GM19452 (cell line): ENCODE measurements around the gene UBQLN1.
"Not testable (repeated sequence)": the region's sequence is repeated elsewhere in the genome, so short reads cannot be mapped to it uniquely, and the experiment has no call there.

Experiments
- ATAC-seq: cut with Tn5 transposase; IDR thresholded peaks from one replicate; pipeline ENCODE4 v1.9.1; 2021; ENCODE audit not compliant: unreplicated experiment

The UBQLN1 gene

DNA sequence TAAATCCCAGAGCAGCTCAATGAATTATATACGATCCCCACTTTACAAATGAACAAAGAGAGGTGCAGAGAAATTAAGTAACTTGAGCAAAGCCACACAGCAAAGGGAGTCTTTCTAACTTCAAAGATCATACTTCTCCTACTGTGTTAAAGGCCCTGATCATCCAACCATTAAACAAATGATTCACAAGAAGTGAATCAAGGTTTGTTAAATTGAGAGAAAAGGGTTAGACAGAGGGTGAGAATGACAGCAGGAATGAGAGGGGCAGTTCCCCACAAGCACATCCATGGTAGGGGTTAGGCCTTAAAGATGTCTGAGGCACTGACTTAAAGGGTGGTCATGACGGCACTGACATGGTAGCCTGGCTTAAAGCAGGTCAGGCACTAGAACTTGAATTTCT, 74.1 kb downstream of the UBQLN1 start:
- no peak for ATAC-seq

- no peak for ATAC-seq
Observed at GRCh38 chr9:83633255-83633654, 74.5 kb downstream of the UBQLN1 start.

DNA sequence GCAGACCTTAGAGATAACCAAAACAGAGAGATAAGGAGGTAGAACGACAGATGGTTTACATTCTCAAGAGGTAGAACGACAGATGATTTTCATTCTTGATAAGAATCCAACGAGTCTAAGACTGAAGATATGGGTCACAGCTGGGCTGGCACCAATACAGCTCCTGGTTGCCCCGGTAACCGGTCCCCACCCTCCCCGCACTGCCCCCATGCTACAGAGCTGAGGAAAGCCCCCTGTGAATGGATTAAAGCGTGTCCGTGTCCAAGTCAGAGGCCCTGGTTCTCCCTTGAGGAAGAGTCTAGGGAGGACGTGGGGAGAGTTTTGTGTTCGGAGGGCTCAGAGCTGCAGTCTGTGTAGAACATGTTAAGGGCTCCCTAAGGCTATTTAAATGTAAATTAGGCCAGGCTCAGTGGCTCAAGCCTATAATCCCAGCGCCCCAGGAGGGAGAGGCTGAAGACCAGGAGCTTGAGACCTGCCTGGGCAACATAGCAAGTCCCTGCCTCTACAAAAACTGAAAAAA, 76.8 kb downstream of the UBQLN1 start:
- no peak for ATAC-seq

GRCh38 chr9:83629433-83630104, 78.2 kb downstream of the UBQLN1 start:
- no peak for ATAC-seq

- no peak for ATAC-seq
Observed at GRCh38 chr9:83628540-83628939, 79.2 kb downstream of the UBQLN1 start.

DNA sequence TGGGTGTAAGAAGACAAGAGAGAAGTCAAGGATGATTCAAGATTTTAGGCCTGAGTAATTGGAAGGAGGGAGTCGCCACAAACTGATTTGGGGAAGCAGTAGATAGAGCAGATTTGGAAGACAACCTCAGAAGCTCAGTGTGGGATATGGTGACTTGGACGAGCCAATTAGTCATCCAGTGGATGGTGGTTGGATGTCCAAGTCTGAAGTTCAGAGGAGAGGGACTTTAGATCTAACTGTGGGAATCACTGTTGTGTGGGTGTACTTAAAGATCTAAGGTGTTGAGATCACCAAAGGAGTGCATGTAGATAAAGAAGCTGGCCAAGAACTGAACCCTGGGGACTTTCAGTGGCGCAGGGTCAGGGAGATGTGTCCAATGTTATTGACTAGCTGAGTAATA, 82.6 kb downstream of the UBQLN1 start:
- ATAC-seq = no peak

- ATAC-seq = peak; percentile 20
Observed at GRCh38 chr9:83623679-83624076, 84.1 kb downstream of the UBQLN1 start.

GRCh38 chr9:83622939-83623678, 84.6 kb downstream of the UBQLN1 start, which contains the start of gene IDNK:
IDNK (plus strand) TSS chr9:83623143; CDS start chr9:83623172, 29 bp downstream.
- peak; percentile 86 for ATAC-seq

DNA sequence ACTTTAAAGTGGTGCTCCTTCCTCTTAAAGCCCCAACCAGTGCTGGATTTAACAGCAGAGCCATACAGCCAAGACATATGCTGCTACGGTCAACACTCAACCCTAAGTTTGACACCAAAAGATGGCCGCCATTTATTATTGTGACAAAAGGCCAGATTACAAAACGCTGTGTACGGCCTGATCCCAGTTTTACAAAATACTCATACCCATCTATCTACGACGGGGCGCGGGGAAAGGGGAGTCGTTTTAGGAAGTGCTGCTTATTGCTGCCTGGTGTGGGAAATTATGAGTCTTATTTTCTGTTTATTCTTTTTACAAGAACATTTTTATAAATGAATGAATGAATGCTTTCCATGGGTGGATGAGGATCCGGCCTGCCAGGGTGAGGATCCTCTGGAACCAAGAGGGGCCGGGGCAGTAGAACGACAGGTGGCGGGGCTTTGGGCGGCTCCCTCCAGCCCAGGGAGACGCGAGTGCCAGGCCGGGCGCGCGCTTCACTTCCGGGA, 85.3 kb downstream of the UBQLN1 start:
- peak; percentile 46 for ATAC-seq

GRCh38 chr9:83620841-83621636, 86.7 kb downstream of the UBQLN1 start:
- ATAC-seq = no peak

DNA sequence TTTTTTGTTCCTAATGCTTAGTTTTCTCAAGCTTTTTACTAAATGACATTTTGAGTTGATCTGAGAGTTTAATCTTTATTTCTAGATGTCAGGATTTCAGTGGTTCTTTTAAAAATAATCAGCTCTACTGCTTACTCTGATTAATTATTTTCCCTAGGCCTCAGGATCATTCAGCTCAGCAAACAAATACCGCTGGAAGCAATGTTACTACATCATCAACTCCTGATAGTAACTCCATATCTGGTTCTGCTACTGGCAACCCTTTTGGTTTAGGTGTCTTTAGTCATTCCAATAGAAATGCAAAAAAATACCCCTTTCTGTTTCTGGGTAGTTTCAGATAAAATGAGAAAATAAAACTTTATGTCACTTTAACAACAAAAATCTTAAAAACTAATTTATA, 90.5 kb downstream of the UBQLN1 start:
- no peak for ATAC-seq

GRCh38 chr9:83613298-83613697, 94.5 kb downstream of the UBQLN1 start:
- ATAC-seq = not testable (repeated sequence)
